Nephron (organoid): ENCODE results near the gene TUBB4B.

Experiments
- H3K27ac Mint-ChIP-seq, 3 experiments: 2 replicates each; pipeline ENCODE4 v1.8.0; 2020; ENCODE audit warnings: mixed read lengths in 3 of 3, mild to moderate bottlenecking in 2 of 3, moderate library complexity in 1 of 3
- H3K27me3 Mint-ChIP-seq: 2 replicates; pipeline ENCODE4 v1.8.0; 2021; ENCODE audit warnings: low read depth, mild to moderate bottlenecking, moderate library complexity, mixed read lengths
- H3K36me3 Mint-ChIP-seq: 2 replicates; pipeline ENCODE4 v1.8.0; 2020; ENCODE audit warnings: low read depth, mixed read lengths
- H3K4me1 Mint-ChIP-seq: 2 replicates; pipeline ENCODE4 v1.8.0; 2020; ENCODE audit warnings: mixed read lengths
- H3K4me3 Mint-ChIP-seq, 3 experiments: 2 replicates each; pipeline ENCODE4 v1.8.0; 2020; ENCODE audit warnings: mild to moderate bottlenecking in 3 of 3, mixed read lengths in 3 of 3, moderate library complexity in 2 of 3
- H3K9me3 Mint-ChIP-seq: 2 replicates; pipeline ENCODE4 v1.8.0; 2020; ENCODE audit warnings: mixed read lengths
- CTCF ChIP-seq, 3 experiments: fragments of 200-600 bp; sonication (generic); IDR thresholded peaks; one replicate each; pipeline ENCODE4 v1.5.0; 2021; ENCODE audit warnings: antibody characterized with exemption in 3 of 3; ENCODE audit not compliant: unreplicated experiment in 3 of 3

Gene TUBB4B

GRCh38 chr9:137273611-137274320 lies 32.7 kb downstream of the TUBB4B start:
- H3K27ac Mint-ChIP-seq: no peak overlapping the region
- no peaks in the 10 kb centered on the region for H3K27me3 Mint-ChIP-seq
- H3K4me1 Mint-ChIP-seq: peaks cover 21% of the 10 kb centered on the region
- no peak overlapping the region for H3K4me3 Mint-ChIP-seq
- no peak for TF ChIP-seq CTCF (IDR thresholded peaks at IDR 0.05; ENCODE audit: unreplicated experiment in 3 of 3)
- peaks cover 15% of the 10 kb centered on the region for H3K36me3 Mint-ChIP-seq
- no peaks in the 10 kb centered on the region for H3K9me3 Mint-ChIP-seq

- Mint-ChIP-seq H3K4me3 (peak overlapping the region; percentile 41 to 43 (median 43)), H3K9me3 (no peaks in the 10 kb centered on the region), H3K4me1 (peaks cover 21% of the 10 kb centered on the region), H3K27me3 (no peaks in the 10 kb centered on the region), H3K27ac (peak overlapping the region; percentile 71 to 82 (median 74)), H3K36me3 (peaks cover 4% of the 10 kb centered on the region)
- no peak for TF ChIP-seq CTCF (IDR thresholded peaks at IDR 0.05; ENCODE audit: unreplicated experiment in 3 of 3)
Measured at GRCh38 chr9:137275203-137275587, 34.1 kb downstream of the TUBB4B start.

GRCh38 chr9:137275588-137276472 lies 34.7 kb downstream of the TUBB4B start:
- no peaks in the 10 kb centered on the region for H3K9me3 Mint-ChIP-seq
- H3K27me3 Mint-ChIP-seq: no peaks in the 10 kb centered on the region
- H3K4me1 Mint-ChIP-seq: peaks cover 21% of the 10 kb centered on the region
- H3K36me3 Mint-ChIP-seq: peaks cover 4% of the 10 kb centered on the region
- H3K4me3 Mint-ChIP-seq: peak overlapping the region; percentile 41 to 43 (median 43)
- peak overlapping the region; percentile 71 to 82 (median 74) for H3K27ac Mint-ChIP-seq
- no peak for TF ChIP-seq CTCF (IDR thresholded peaks at IDR 0.05; ENCODE audit: unreplicated experiment in 3 of 3)

GRCh38 chr9:137276473-137277328 lies 35.6 kb downstream of the TUBB4B start:
- peaks cover 4% of the 10 kb centered on the region for H3K36me3 Mint-ChIP-seq
- H3K27me3 Mint-ChIP-seq: no peaks in the 10 kb centered on the region
- no peak for TF ChIP-seq CTCF (IDR thresholded peaks at IDR 0.05; ENCODE audit: unreplicated experiment in 3 of 3)
- H3K4me1 Mint-ChIP-seq: peaks cover 21% of the 10 kb centered on the region
- H3K4me3 Mint-ChIP-seq: peak overlapping the region; percentile 80 to 86 (median 85)
- no peaks in the 10 kb centered on the region for H3K9me3 Mint-ChIP-seq
- H3K27ac Mint-ChIP-seq: peak overlapping the region; percentile 91 to 99 (median 93)

GRCh38 chr9:137277329-137278041 lies 36.4 kb downstream of the TUBB4B start, which contains the start of gene TOR4A:
TOR4A (plus strand) TSS chr9:137277726; CDS start chr9:137278690, 964 bp downstream.
- peaks cover 6% of the 10 kb centered on the region for H3K27me3 Mint-ChIP-seq
- H3K27ac Mint-ChIP-seq: peak within 1 kb of the TSS; percentile 91 to 99 (median 93)
- H3K4me3 Mint-ChIP-seq: peak within 1 kb of the TSS; percentile 80 to 86 (median 85)
- H3K9me3 Mint-ChIP-seq: no peaks in the 10 kb centered on the region
- peaks cover 23% of the 10 kb centered on the region for H3K4me1 Mint-ChIP-seq
- H3K36me3 Mint-ChIP-seq: peaks cover 5% of the 10 kb centered on the region
- no peak for TF ChIP-seq CTCF (IDR thresholded peaks at IDR 0.05; ENCODE audit: unreplicated experiment in 3 of 3)
